SK-N-MC (cell line): ENCODE data around the gene MGMT.

Experiments
- DNase-seq: peaks from one replicate; pipeline ENCODE4 v3.0.0-alpha.2; 2011; ENCODE audit warnings: low read depth, low spot score
- H3K27ac ChIP-seq: fragments of 200-600 bp; sonication (generic); 2 replicates; pipeline ENCODE4 v1.5.1; 2016; ENCODE audit warnings: mixed run types
- H3K36me3 ChIP-seq: fragments of 200-600 bp; sonication (generic); 2 replicates; pipeline ENCODE4 v1.6.1; 2017; ENCODE audit warnings: antibody characterized with exemption, low read length, mixed read lengths; ENCODE audit not compliant: insufficient read depth
- H3K4me3 ChIP-seq: fragments of 200-600 bp; sonication (generic); 2 replicates; pipeline ENCODE4 v1.5.1; 2016
- H3K9ac ChIP-seq: fragments of 200-600 bp; sonication (generic); 2 replicates; pipeline ENCODE4 v1.8.0; 2017; ENCODE audit warnings: mixed run types, mixed read lengths; ENCODE audit not compliant: insufficient read length
- H3K9me3 ChIP-seq: fragments of 200-600 bp; sonication (generic); 2 replicates; pipeline ENCODE4 v1.6.1; 2017; ENCODE audit warnings: low read depth, mild to moderate bottlenecking, antibody characterized with exemption, low read length, moderate library complexity, mixed read lengths
- EZH2 ChIP-seq: fragments of 200-600 bp; sonication (generic); IDR thresholded peaks from one replicate; pipeline ENCODE4 v1.6.1; 2017; ENCODE audit warnings: antibody characterized with exemption
- FOXP2 ChIP-seq: optimal IDR thresholded peaks from 2 replicates; pipeline ENCODE3; 2011; ENCODE audit warnings: mild to moderate bottlenecking, moderate library complexity; ENCODE audit not compliant: insufficient read depth; ENCODE audit errors: extremely low read length, control extremely low read depth
- POLR2AphosphoS5 ChIP-seq: IDR thresholded peaks from 2 replicates; pipeline ENCODE4 v1.6.1; 2012; ENCODE audit warnings: mild to moderate bottlenecking, low read depth, low read length, borderline replicate concordance

The MGMT gene

DNA sequence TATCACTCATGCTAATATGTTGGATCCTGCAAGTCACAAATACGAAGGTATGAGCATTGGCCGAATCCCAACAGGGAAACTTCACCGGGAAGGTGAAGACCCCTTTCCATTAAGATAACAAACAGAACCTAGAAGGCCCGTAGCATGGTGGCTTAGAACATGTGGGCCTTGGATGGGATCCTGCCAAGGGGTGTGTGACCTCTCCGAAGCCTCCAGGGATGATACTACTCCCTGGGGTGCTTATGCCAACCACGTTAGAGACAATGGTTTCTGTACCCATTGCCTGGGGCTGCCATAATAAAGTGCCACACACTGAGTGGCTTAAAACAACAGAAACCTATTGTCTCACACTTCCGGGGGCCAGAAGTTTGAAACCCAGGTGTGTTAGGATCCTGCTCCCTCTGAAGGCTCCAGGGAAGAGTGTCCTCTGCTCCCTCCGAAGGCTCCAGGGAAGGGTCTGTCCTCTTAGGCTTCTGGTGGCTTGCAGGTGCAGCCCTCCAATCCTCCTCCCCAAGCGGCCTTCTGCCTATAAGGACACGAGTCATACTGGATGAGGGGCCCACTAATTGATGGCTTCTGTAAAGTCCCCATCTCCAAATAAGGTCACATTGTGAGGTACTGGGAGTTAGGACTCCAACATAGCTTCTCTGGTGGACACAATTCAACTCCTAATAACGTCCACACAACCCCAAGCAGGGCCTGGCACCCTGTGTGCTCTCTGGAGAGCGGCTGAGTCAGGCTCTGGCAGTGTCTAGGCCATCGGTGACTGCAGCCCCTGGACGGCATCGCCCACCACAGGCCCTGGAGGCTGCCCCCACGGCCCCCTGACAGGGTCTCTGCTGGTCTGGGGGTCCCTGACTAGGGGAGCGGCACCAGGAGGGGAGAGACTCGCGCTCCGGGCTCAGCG, 992 bp upstream of the MGMT start:
- no peak for TF ChIP-seq POLR2AphosphoS5
- no peaks in the 10 kb centered on the region for H3K36me3 ChIP-seq
- no peak for DNase-seq
- H3K9ac ChIP-seq = peak overlapping the region; percentile 60
- H3K9me3 ChIP-seq = no peaks in the 10 kb centered on the region
- H3K4me3 ChIP-seq = peak overlapping the region; percentile 72
- H3K27ac ChIP-seq = no peak overlapping the region

- H3K36me3 ChIP-seq = no peaks in the 10 kb centered on the region
- peak overlapping the region; percentile 79 for H3K4me3 ChIP-seq
- TF ChIP-seq EZH2 (no peak), FOXP2 (no peak), POLR2AphosphoS5 (no peak)
- H3K9me3 ChIP-seq = no peaks in the 10 kb centered on the region
- H3K27ac ChIP-seq = no peak overlapping the region
- DNase-seq = no peak
- peak overlapping the region; percentile 62 for H3K9ac ChIP-seq
Measured at GRCh38 chr10:129467359-129468064, 471 bp downstream of the MGMT start.

DNA sequence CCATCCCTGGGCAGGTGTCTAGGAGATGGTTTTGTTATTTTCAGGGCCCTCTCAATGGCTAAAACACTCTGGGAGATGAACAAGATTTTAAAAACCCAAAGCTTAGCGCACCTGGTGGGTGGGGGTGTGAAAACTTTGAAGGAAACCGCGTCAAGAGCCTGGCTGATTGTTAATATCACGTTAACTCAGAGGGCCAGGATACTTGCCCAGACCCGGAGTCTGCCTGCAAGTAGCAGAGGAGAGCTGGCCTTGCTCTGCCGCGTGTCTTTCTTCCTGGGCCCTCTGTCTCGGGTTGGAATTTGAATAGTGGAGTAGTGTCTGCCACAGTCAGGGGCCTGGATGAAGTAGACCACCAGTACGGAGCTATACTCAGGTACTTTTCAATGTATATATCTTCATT, 1.1 kb downstream of the MGMT start:
- H3K9ac ChIP-seq = no peak overlapping the region
- no peaks in the 10 kb centered on the region for H3K36me3 ChIP-seq
- DNase-seq = no peak
- TF ChIP-seq EZH2 (no peak), POLR2AphosphoS5 (no peak), FOXP2 (no peak)
- H3K27ac ChIP-seq = no peak overlapping the region
- no peak overlapping the region for H3K4me3 ChIP-seq
- no peaks in the 10 kb centered on the region for H3K9me3 ChIP-seq

- TF ChIP-seq POLR2AphosphoS5 = no peak
- no peak for TF ChIP-seq FOXP2
- no peak for TF ChIP-seq EZH2
- Histone ChIP-seq H3K9me3 (no peaks in the 10 kb centered on the region), H3K36me3 (no peaks in the 10 kb centered on the region), H3K4me3 (no peak overlapping the region), H3K9ac (no peak overlapping the region), H3K27ac (no peak overlapping the region)
- DNase-seq = no peak
Measured at GRCh38 chr10:129470103-129470851, 3.2 kb downstream of the MGMT start.

DNA sequence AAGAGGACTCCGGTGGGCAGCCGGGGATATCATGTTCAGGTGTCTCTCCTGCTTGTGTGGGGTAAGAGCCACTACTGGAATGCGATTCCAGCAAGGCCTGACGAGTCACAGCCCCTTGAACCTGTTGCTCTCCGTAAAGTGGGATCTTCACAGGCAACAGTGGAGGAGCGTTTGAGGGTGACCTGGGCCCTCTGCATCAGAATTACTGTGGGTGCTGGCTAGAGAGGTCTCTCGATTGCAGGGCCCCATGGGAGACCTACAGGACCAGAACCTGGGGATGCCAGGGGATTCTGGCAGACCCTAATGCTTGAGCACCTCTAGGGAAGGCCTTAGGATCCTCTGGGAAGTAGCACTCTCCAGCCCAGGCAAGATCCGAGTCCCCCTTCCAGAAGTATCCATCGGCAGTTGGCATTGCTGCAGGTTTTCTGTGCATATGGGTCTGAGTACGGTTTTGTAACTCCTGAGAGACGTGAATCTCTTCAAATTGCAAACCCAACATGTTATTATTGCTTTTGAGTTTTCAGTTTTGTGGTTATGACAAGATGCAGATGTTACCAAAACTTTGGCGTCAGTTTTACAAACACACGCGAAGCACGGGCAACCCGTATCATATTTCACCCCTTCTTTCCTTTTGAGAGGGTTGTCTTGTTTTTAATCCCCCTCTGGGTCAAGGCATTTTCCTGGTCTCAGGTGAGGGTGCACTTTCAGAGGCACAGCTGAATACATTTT, 4.6 kb downstream of the MGMT start:
- H3K36me3 ChIP-seq = no peaks in the 10 kb centered on the region
- H3K9me3 ChIP-seq = no peaks in the 10 kb centered on the region
- no peak overlapping the region for H3K27ac ChIP-seq
- TF ChIP-seq EZH2 (no peak), FOXP2 (no peak), POLR2AphosphoS5 (no peak)
- H3K9ac ChIP-seq = no peak overlapping the region
- DNase-seq = no peak
- no peak overlapping the region for H3K4me3 ChIP-seq

- H3K4me3 ChIP-seq = no peak overlapping the region
- H3K27ac ChIP-seq = no peak overlapping the region
- no peak for DNase-seq
- H3K36me3 ChIP-seq = no peaks in the 10 kb centered on the region
- TF ChIP-seq EZH2 (no peak), POLR2AphosphoS5 (no peak), FOXP2 (no peak)
- H3K9ac ChIP-seq = no peak overlapping the region
- H3K9me3 ChIP-seq = no peaks in the 10 kb centered on the region
Measured at GRCh38 chr10:129472696-129473555, 5.9 kb downstream of the MGMT start.

DNA sequence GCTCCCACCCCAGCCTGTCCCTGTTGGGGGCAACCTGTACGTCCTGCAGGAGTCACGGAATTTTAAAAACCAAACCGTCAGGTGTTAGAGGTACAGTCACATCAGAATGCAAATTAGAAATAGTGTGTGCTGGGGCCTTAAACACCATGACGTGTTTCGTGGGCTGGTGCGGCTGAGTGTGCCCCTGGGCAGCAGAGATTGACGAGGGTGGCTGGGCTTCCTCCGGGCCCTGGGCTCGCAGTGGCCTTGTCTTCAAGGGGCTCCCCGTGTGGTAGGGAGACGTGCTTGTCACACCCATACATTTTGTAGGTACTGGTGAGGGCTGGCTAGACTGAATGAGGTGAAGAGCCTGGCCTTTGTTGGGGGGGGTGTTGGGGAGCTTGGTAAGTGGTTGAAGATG, 7.6 kb downstream of the MGMT start:
- H3K27ac ChIP-seq = no peak overlapping the region

More for the DNA sequence above, 7.6 kb downstream of the MGMT start:
- no peaks in the 10 kb centered on the region for H3K9me3 ChIP-seq
- no peaks in the 10 kb centered on the region for H3K36me3 ChIP-seq
- no peak overlapping the region for H3K4me3 ChIP-seq
- H3K9ac ChIP-seq = no peak overlapping the region
- TF ChIP-seq POLR2AphosphoS5 = no peak
- DNase-seq = no peak
